Parathyroid adenoma (tissue), 2 donors: ENCODE measurements around the gene CIC.

Experiments used
- H2AFZ ChIP-seq: fragments of 300-600 bp; sonication (generic); one replicate; pipeline ENCODE4 v1.7.0; 2017; ENCODE audit warnings: antibody characterized with exemption, mild to moderate bottlenecking
- H3K27ac ChIP-seq: fragments of 300-600 bp; sonication (generic); one replicate; pipeline ENCODE4 v1.7.0; 2017
- H3K27me3 ChIP-seq: fragments of 300-600 bp; sonication (generic); one replicate; pipeline ENCODE4 v1.7.0; 2017; ENCODE audit warnings: low read length; ENCODE audit not compliant: control insufficient read depth, insufficient read depth
- H3K36me3 ChIP-seq: fragments of 300-600 bp; sonication (generic); one replicate; pipeline ENCODE4 v1.7.0; 2017; ENCODE audit warnings: low read length; ENCODE audit not compliant: control insufficient read depth, insufficient read depth
- H3K4me1 ChIP-seq: fragments of 300-600 bp; sonication (generic); one replicate; pipeline ENCODE4 v1.7.0; 2017; ENCODE audit warnings: control low read depth
- H3K4me2 ChIP-seq: fragments of 300-600 bp; sonication (generic); one replicate; pipeline ENCODE4 v1.7.0; 2017; ENCODE audit warnings: low read length
- H3K4me3 ChIP-seq: fragments of 300-600 bp; sonication (generic); one replicate; pipeline ENCODE4 v1.7.0; 2017; ENCODE audit warnings: low read depth, low read length
- H3K79me2 ChIP-seq: fragments of 300-600 bp; sonication (generic); one replicate; pipeline ENCODE4 v1.7.0; 2017; ENCODE audit warnings: control low read depth
- H3K9ac ChIP-seq: fragments of 300-600 bp; sonication (generic); one replicate; pipeline ENCODE4 v1.7.0; 2017; ENCODE audit warnings: mild to moderate bottlenecking
- H3K9me3 ChIP-seq: fragments of 300-600 bp; sonication (generic); one replicate; pipeline ENCODE4 v1.7.0; 2017; ENCODE audit warnings: low read length; ENCODE audit not compliant: control insufficient read depth
- CTCF ChIP-seq: fragments of 300-600 bp; sonication (generic); IDR thresholded peaks from one replicate; pipeline ENCODE4 v1.7.0; 2017; ENCODE audit warnings: antibody characterized with exemption, mild to moderate bottlenecking
- donor health status: primary hyperparathyroidism.

Gene CIC

GRCh38 chr19:42274065-42274682 is 5.1 kb downstream of the CIC start:
- peaks cover 31% of the 10 kb centered on the region for H3K4me1 ChIP-seq
- H2AFZ ChIP-seq = no peak overlapping the region
- TF ChIP-seq CTCF = no peak
- no peaks in the 10 kb centered on the region for H3K9me3 ChIP-seq
- no peak overlapping the region for H3K4me3 ChIP-seq
- no peak overlapping the region for H3K9ac ChIP-seq
- H3K36me3 ChIP-seq = no peaks in the 10 kb centered on the region
- no peak overlapping the region for H3K27ac ChIP-seq
- H3K4me2 ChIP-seq = no peak overlapping the region
- peaks cover 66% of the 10 kb centered on the region for H3K79me2 ChIP-seq
- H3K27me3 ChIP-seq = no peaks in the 10 kb centered on the region

- Histone ChIP-seq H2AFZ (no peak overlapping the region), H3K27me3 (no peaks in the 10 kb centered on the region), H3K79me2 (peaks cover 60% of the 10 kb centered on the region), H3K36me3 (no peaks in the 10 kb centered on the region), H3K27ac (no peak overlapping the region), H3K9me3 (no peaks in the 10 kb centered on the region), H3K9ac (no peak overlapping the region), H3K4me1 (peaks cover 33% of the 10 kb centered on the region), H3K4me2 (no peak overlapping the region), H3K4me3 (no peak overlapping the region)
- TF ChIP-seq CTCF = no peak
Measured at GRCh38 chr19:42275103-42275502, 6.1 kb downstream of the CIC start.

GRCh38 chr19:42275517-42275916 is 6.5 kb downstream of the CIC start:
- H3K4me1 ChIP-seq = peaks cover 28% of the 10 kb centered on the region
- TF ChIP-seq CTCF = no peak
- no peaks in the 10 kb centered on the region for H3K9me3 ChIP-seq
- no peaks in the 10 kb centered on the region for H3K36me3 ChIP-seq
- no peak overlapping the region for H3K4me2 ChIP-seq
- H3K27ac ChIP-seq = no peak overlapping the region
- no peak overlapping the region for H2AFZ ChIP-seq
- peaks cover 56% of the 10 kb centered on the region for H3K79me2 ChIP-seq
- H3K4me3 ChIP-seq = no peak overlapping the region
- H3K9ac ChIP-seq = no peak overlapping the region
- H3K27me3 ChIP-seq = no peaks in the 10 kb centered on the region

GRCh38 chr19:42276284-42276683 is 7.2 kb downstream of the CIC start:
- Histone ChIP-seq H3K4me1 (peaks cover 25% of the 10 kb centered on the region), H3K79me2 (peaks cover 50% of the 10 kb centered on the region), H3K36me3 (no peaks in the 10 kb centered on the region), H3K27me3 (no peaks in the 10 kb centered on the region), H3K27ac (no peak overlapping the region), H3K4me3 (no peak overlapping the region), H3K4me2 (no peak overlapping the region), H3K9me3 (no peaks in the 10 kb centered on the region), H3K9ac (no peak overlapping the region), H2AFZ (no peak overlapping the region)
- no peak for TF ChIP-seq CTCF

GRCh38 chr19:42276821-42277220 is 7.8 kb downstream of the CIC start:
- Histone ChIP-seq H3K36me3 (no peaks in the 10 kb centered on the region), H3K27ac (no peak overlapping the region), H3K9me3 (no peaks in the 10 kb centered on the region), H2AFZ (no peak overlapping the region), H3K27me3 (no peaks in the 10 kb centered on the region), H3K4me1 (peaks cover 28% of the 10 kb centered on the region), H3K4me2 (no peak overlapping the region), H3K9ac (no peak overlapping the region), H3K79me2 (peaks cover 46% of the 10 kb centered on the region), H3K4me3 (no peak overlapping the region)
- TF ChIP-seq CTCF = no peak
